K562 (cell line): ENCODE measurements around the gene TMEM129. TPM values are rescaled to one million over a fixed set of nuclear protein-coding genes. Genes with fewer than 3 reads are reported as not detected.

ENCODE experiments used
- ATAC-seq: fragments of 200-7000 bp; cut with Tn5 transposase; 3 replicates; pipeline ENCODE4 v1.9.1; 2020; ENCODE audit warnings: moderate library complexity
- BruUV-seq: library from RNA; stranded (reverse); fragments of 400-500 nt; replicated peaks from 2 replicates; lab custom pipeline; 2021; lab: Mats Ljungman, UMichigan
- CTCF ChIA-PET: fragments of 300-600 bp; formaldehyde crosslinking; extraction: SDS; loops from one replicate; lab custom pipeline; 2021; ENCODE audit warnings: low intra/inter-chr PET ratio; lab: Yijun Ruan, JAX
- POLR2A ChIA-PET: fragments of 300-600, 350-650 bp; sonication (Branson Sonifier 250); formaldehyde crosslinking; extraction: SDS; loops from one replicate; lab custom pipeline; 2021; ENCODE audit warnings: antibody characterized with exemption, inconsistent platforms; lab: Yijun Ruan, JAX
- DNase-seq, 4 experiments: peaks; one replicate each; pipeline versions ENCODE4 v3.0.0 to v3.0.0-alpha.2; 2011 to 2018; ENCODE audit warnings: low spot score in 3 of 4, mixed read lengths in 3 of 4; ENCODE audit errors: extremely low read depth in 1 of 4
- FAIRE-seq: peaks from 2 replicates; lab custom pipeline; 2011; peaks lifted over from hg19 to GRCh38; lab: Jason Lieb, UNC
- H2AFZ ChIP-seq: 2 replicates; pipeline ENCODE4 v1.6.0; 2011; ENCODE audit warnings: low read depth, low read length, control low read depth, inconsistent platforms
- H3K27ac ChIP-seq: fragments of 200-600 bp; 3 replicates; pipeline ENCODE4 v1.8.0; 2011; ENCODE audit warnings: low read depth, mild to moderate bottlenecking, control low read depth, inconsistent platforms, low read length, moderate library complexity, mixed read lengths; ENCODE audit errors: extremely low read depth
- H3K27me3 ChIP-seq, 2 experiments: fragments of 300-600 bp in 1 of 2; 2 replicates in 1 of 2; 3 replicates in 1 of 2; pipeline versions ENCODE4 v1.6.0 to v1.8.0; 2011; ENCODE audit warnings: inconsistent platforms in 2 of 2, low read length in 2 of 2, mild to moderate bottlenecking in 1 of 2, mixed read lengths in 1 of 2, moderate library complexity in 1 of 2; ENCODE audit not compliant: control insufficient read depth in 2 of 2, insufficient read depth in 2 of 2
- H3K36me3 ChIP-seq: fragments of 300-600 bp; 3 replicates; pipeline ENCODE4 v1.8.0; 2011; ENCODE audit warnings: mild to moderate bottlenecking, low read length, inconsistent platforms; ENCODE audit not compliant: control insufficient read depth, insufficient read depth
- H3K4me1 ChIP-seq, 2 experiments: fragments of 200-600 bp in 1 of 2; replicated peaks in 1 of 2; 2 replicates in 1 of 2; 3 replicates in 1 of 2; pipeline versions ENCODE4 v1.5.1 to v1.8.0; 2011; ENCODE audit warnings: inconsistent platforms in 2 of 2, low read length in 2 of 2, mild to moderate bottlenecking in 1 of 2, mixed read lengths in 1 of 2, moderate library complexity in 1 of 2; ENCODE audit not compliant: control insufficient read depth in 2 of 2, insufficient read depth in 2 of 2
- H3K4me2 ChIP-seq: 2 replicates; pipeline ENCODE4 v1.6.1; 2011; ENCODE audit warnings: low read length, control low read depth, inconsistent platforms, mixed read lengths; ENCODE audit not compliant: insufficient read depth
- H3K4me3 ChIP-seq: fragments of 200-600 bp; sonication (generic), shearing (Covaris generic); 2 replicates; pipeline ENCODE4 v1.5.1; 2016; ENCODE audit warnings: control low read depth, inconsistent platforms
- H3K79me2 ChIP-seq: fragments of 200-600 bp; 3 replicates; pipeline ENCODE4 v1.8.0; 2011; ENCODE audit warnings: low read length, inconsistent platforms; ENCODE audit not compliant: control insufficient read depth, insufficient read depth
- H3K9ac ChIP-seq, 2 experiments: 2 replicates each; pipeline versions ENCODE4 v1.6.0 to v1.6.1; 2011; ENCODE audit warnings: low read depth in 2 of 2, low read length in 2 of 2, control low read depth in 1 of 2, inconsistent platforms in 1 of 2, mild to moderate bottlenecking in 1 of 2, mixed read lengths in 1 of 2; ENCODE audit not compliant: insufficient read depth in 1 of 2
- H3K9me1 ChIP-seq: one replicate; pipeline ENCODE4 v1.6.0; 2011; ENCODE audit warnings: inconsistent platforms, mild to moderate bottlenecking, low read length, moderate library complexity; ENCODE audit not compliant: control insufficient read depth, insufficient read depth
- H3K9me3 ChIP-seq: replicated peaks from 2 replicates; pipeline ENCODE4 v1.5.1; 2011; ENCODE audit warnings: low read depth, low read length, inconsistent platforms; ENCODE audit not compliant: control insufficient read depth, insufficient read depth
- H4K20me1 ChIP-seq: replicated peaks from 2 replicates; pipeline ENCODE4 v1.6.1; 2011; ENCODE audit warnings: low read length, inconsistent platforms, mixed read lengths; ENCODE audit not compliant: control insufficient read depth, insufficient read depth
- CAMTA2 ChIP-seq: fragments of 250-450 bp; sonication (Bioruptor Pico); conservative IDR thresholded peaks from 2 replicates; pipeline ENCODE4 v1.5.1; 2022
- POLR2A ChIP-seq: fragments of 450-650 bp; conservative IDR thresholded peaks from 2 replicates; pipeline ENCODE4 v1.6.1; 2016
- POLR2AphosphoS2 ChIP-seq: IDR thresholded peaks from 2 replicates; pipeline ENCODE4 v1.6.1; 2012; ENCODE audit warnings: low read length, improper control_type of control experiment
- POLR2G ChIP-seq: fragments of 200-400 bp; formaldehyde crosslinking; IDR thresholded peaks from 2 replicates; pipeline ENCODE4 v1.6.1; 2017; ENCODE audit warnings: low read depth, mild to moderate bottlenecking, antibody characterized with exemption, low read length, moderate library complexity
- RNF2 ChIP-seq: sonication (generic); IDR thresholded peaks from 2 replicates; pipeline ENCODE4 v1.6.1; 2016
- WGBS: fragments of 100-300 bp; shearing (Covaris generic); methylation state at CpG from one replicate; pipeline ENCODE4 v1.1.6; 2016; ENCODE audit warnings: low coverage, mixed read lengths; ENCODE audit not compliant: insufficient coverage; ENCODE audit errors: missing lambda C conversion rate; 5-methylcytosine and 5-hydroxymethylcytosine counted together
- in situ Hi-C: fragments of 300-500 bp; cut with MboI; formaldehyde crosslinking; loops from 4 replicates; pipeline ENCODE4 v1.15.0; 2018; ENCODE audit warnings: inconsistent platforms, mixed read lengths
- intact Hi-C: fragments of 100-400 bp; cut with micrococcal nuclease; formaldehyde crosslinking; loops from 2 replicates; pipeline ENCODE4 v1.14.2; 2022
- polyA plus RNA-seq, 8 experiments: library from polyadenylated mRNA; depleted of rRNA in 4 of 8; stranded (reverse) in 5 of 8; unstranded in 3 of 8; fragments of >200 nt; fragmentation: Nextera tagmentation in 2 of 8; fragmentation: Illumina TruSeq in 1 of 8; extraction: Ambion mirVana in 2 of 8; extraction: Trizol in 1 of 8; gene quantifications; 2 replicates each; pipeline versions ENCODE4 v1.2.1 to v1.2.3, GENCODE V29; 2011 to 2014; ENCODE audit warnings: inconsistent platforms in 1 of 8, missing spikeins in 1 of 8
- total RNA-seq, 7 experiments: library from RNA; depleted of rRNA in 6 of 7; stranded (reverse); fragments of >200 nt in 6 of 7; fragmentation: Illumina TruSeq in 2 of 7; extraction: Trizol in 2 of 7; gene quantifications; 2 replicates each; pipeline versions ENCODE4 v1.2.1 to v1.2.3, GENCODE V29; 2011 to 2021; ENCODE audit warnings: low replicate concordance in 1 of 7

TMEM129 gene
- total and polyA plus RNA-seq, 9 of the 15 experiments (the other 6 are each of a cell fraction or from before 2014, with no cell fraction given): 0.34 to 47.2 (median 18.8) TPM

- intact Hi-C loops (no loop called here), in situ Hi-C loops (no loop called here)
- Histone ChIP-seq H3K9me3 (no peaks in the 10 kb centered on the region), H3K27ac (no peak overlapping the region), H2AFZ (no peak overlapping the region), H3K9me1 (no peaks in the 10 kb centered on the region), H3K4me1 (0 out of 5 replicates have a peak, but pooled peaks cover 0 to 4% of the 10 kb centered on the region in 2 experiments), H3K79me2 (no peaks in the 10 kb centered on the region), H3K36me3 (peaks cover 64% of the 10 kb centered on the region), H3K4me3 (no peak overlapping the region), H4K20me1 (peaks cover 7% of the 10 kb centered on the region; the same call in 1 of the 2 replicates), H3K27me3 (no peaks in the 10 kb centered on the region), H3K9ac (no peak overlapping the region), H3K4me2 (no peak overlapping the region)
- BruUV-seq: no TSS peak
- DNase-seq (no peak), ATAC-seq (no peak), FAIRE-seq (no peak)
- TF ChIP-seq CAMTA2 (CRISPR knock-in tag) (no peak), POLR2AphosphoS2 (0 out of 2 replicates have a peak, but pooled peaks have one; percentile 49), POLR2A (peak; percentile 47; the same call in 1 of the 2 replicates)
- ChIA-PET CTCF (interaction anchor here (3.3 kb wide), 1 partner anchor 34 kb away, joined by 20 read pairs; no protein-coding TSS in a partner anchor), POLR2A (interaction anchor here (0.7 to 1.6 kb wide), 4 partner anchors 14 to 25 kb away, joined by 3 to 7 read pairs (median 4); partner anchors contain the start of gene SLBP)
- WGBS: 88% methylated on average over 9 of the region's 9 CpGs
Measured at GRCh38 chr4:1691737-1692373, 29.3 kb downstream of the TMEM129 start.

DNA sequence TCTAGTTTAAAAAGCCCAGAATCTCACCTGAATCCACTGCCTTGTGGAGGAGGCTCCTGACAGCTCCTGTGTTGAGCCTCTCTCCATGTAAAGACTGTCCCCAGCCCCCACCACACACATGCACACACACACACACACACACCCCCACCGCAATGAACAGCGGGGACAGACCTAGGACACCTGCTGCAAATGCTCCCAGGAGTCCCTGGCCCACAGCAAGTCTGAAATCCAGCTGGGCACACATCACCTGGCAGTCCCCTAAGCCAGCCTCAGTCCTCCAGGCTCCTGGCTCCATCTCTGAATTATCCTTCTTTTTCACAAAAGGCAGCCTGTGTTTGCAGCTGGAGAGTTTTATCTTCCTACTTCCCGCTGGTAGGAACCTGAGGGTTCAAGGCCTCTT lies 30.4 kb downstream of the TMEM129 start:
- Histone ChIP-seq H2AFZ (no peak overlapping the region), H3K27me3 (no peaks in the 10 kb centered on the region), H3K79me2 (no peaks in the 10 kb centered on the region), H3K4me2 (no peak overlapping the region), H4K20me1 (peaks cover 7% of the 10 kb centered on the region; the same call in 1 of the 2 replicates), H3K27ac (no peak overlapping the region), H3K9ac (no peak overlapping the region), H3K36me3 (peaks cover 53% of the 10 kb centered on the region), H3K9me3 (no peaks in the 10 kb centered on the region), H3K4me1 (peaks cover 4 to 10% of the 10 kb centered on the region in 2 experiments; a peak in 3 of 5 replicates), H3K9me1 (peaks cover 3% of the 10 kb centered on the region), H3K4me3 (no peak overlapping the region)
- intact Hi-C loops (no loop called here), in situ Hi-C loops (no loop called here)
- no TSS peak for BruUV-seq
- FAIRE-seq (no peak), ATAC-seq (no peak), DNase-seq (no peak)
- peak; percentile 37; the same call in 1 of the 2 replicates for TF ChIP-seq POLR2A
- no peak for TF ChIP-seq RNF2
- TF ChIP-seq POLR2G: peak; percentile 51; the same call in 1 of the 2 replicates
- WGBS: 100% methylated on average over 3 of the region's 3 CpGs
- ChIA-PET CTCF (no interaction called here), POLR2A (interaction anchor here (0.9 to 1.6 kb wide), 4 partner anchors 15 to 340 kb away, joined by 3 to 7 read pairs (median 4); partner anchors contain the start of gene SLBP)
